Body of pancreas (tissue), 4 donors: ENCODE results near the gene PRIMA1.

Source experiments
- CTCF ChIP-seq, 7 experiments: fragments of 450-650 bp in 4 of 7; fragments of 200-600 bp in 3 of 7; sonication (generic) in 3 of 7; IDR thresholded peaks; one replicate each; pipeline ENCODE4 v1.5.1; 2016 to 2019; ENCODE audit warnings: antibody characterized with exemption in 7 of 7
- POLR2A ChIP-seq, 3 donors: fragments of 450-650 bp; IDR thresholded peaks; one replicate each; pipeline ENCODE4 v1.6.1; 2016; ENCODE audit warnings: antibody characterized with exemption in 3 of 3, mild to moderate bottlenecking in 2 of 3

DNA sequence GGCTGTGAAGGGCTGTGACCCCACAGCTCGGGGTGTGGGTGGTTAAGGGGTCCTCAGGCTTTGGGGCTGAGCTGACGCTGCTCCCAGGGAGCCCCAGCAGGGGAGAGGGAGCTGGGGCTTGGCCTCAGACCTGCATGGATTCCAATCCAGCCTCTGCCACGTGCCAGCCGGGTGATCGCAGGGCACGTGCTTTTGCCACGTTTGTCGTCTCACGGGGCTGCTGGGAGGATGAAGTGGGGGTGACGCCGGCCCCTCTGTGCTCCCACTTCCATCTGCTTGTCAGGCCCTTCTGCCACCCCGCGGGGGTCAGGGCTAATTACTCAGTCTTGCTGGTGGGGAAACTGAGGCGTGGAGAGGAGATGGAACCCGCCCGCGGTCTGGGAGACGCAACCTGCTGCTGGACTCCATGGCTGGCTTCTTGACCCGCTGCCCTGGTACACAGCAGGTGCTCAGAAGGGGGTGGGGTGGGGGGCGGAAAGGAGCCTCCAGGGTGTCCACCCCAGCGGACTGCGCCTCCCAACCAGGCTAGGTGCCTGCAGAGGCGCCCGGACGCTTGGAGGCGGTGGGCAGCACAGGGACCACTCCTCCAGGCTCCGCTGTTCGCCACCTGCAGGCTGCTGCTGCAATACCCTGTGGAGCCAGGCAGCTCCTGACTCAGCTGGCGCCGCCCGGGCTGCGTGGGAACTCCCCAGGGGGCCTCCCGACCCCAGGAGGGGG is 36.4 kb upstream of the PRIMA1 start:
- TF ChIP-seq CTCF (IDR thresholded peaks at IDR 0.05) (no peak), POLR2A (IDR thresholded peaks at IDR 0.05) (no peak)
